Fibroblast of lung (primary cell): ENCODE results near the gene CST7. TPM values are rescaled to one million over a fixed set of nuclear protein-coding genes. Genes with fewer than 3 reads are reported as not detected.

ENCODE experiments used
- DNase-seq, 2 donors: peaks; one replicate each; pipeline versions ENCODE4 v3.0.0 to v3.0.0-alpha.2; 2010; ENCODE audit warnings: low read depth in 2 of 2
- H2AFZ ChIP-seq: 2 replicates; pipeline ENCODE4 v1.5.1; 2012; ENCODE audit warnings: low read length, control low read depth, inconsistent platforms
- H3K27ac ChIP-seq: 2 replicates; pipeline ENCODE4 v1.5.1; 2011; ENCODE audit warnings: low read length, control low read depth; ENCODE audit not compliant: insufficient read depth
- H3K27me3 ChIP-seq: 2 replicates; pipeline ENCODE4 v1.5.1; 2011; ENCODE audit warnings: mild to moderate bottlenecking, low read length; ENCODE audit not compliant: control insufficient read depth, insufficient read depth
- H3K36me3 ChIP-seq: 2 replicates; pipeline ENCODE4 v1.5.1; 2011; ENCODE audit warnings: low read length; ENCODE audit not compliant: control insufficient read depth, insufficient read depth
- H3K4me1 ChIP-seq: 2 replicates; pipeline ENCODE4 v1.5.1; 2011; ENCODE audit warnings: low read length; ENCODE audit not compliant: control insufficient read depth, insufficient read depth; ENCODE audit errors: extremely low read depth
- H3K4me2 ChIP-seq: 2 replicates; pipeline ENCODE4 v1.5.1; 2011; ENCODE audit warnings: low read length, control low read depth; ENCODE audit not compliant: insufficient read depth; ENCODE audit errors: extremely low read depth
- H3K4me3 ChIP-seq, 4 experiments: fragments of 200-600 bp in 1 of 4; sonication (generic) in 1 of 4; replicated peaks in 1 of 4; 2 replicates each; pipeline ENCODE4 v1.5.1; 2011 to 2016; ENCODE audit warnings: low read length in 4 of 4, low read depth in 3 of 4, mild to moderate bottlenecking in 3 of 4, control low read depth in 2 of 4, inconsistent platforms in 1 of 4, mixed read lengths in 1 of 4; ENCODE audit not compliant: insufficient read depth in 1 of 4; ENCODE audit errors: control extremely low read depth in 1 of 4
- H3K79me2 ChIP-seq: 2 replicates; pipeline ENCODE4 v1.5.1; 2012; ENCODE audit warnings: mild to moderate bottlenecking, low read length, inconsistent platforms; ENCODE audit not compliant: control insufficient read depth, insufficient read depth
- H3K9ac ChIP-seq: 2 replicates; pipeline ENCODE4 v1.5.1; 2011; ENCODE audit warnings: mild to moderate bottlenecking, low read length, control low read depth; ENCODE audit not compliant: insufficient read depth
- H3K9me3 ChIP-seq: 2 replicates; pipeline ENCODE4 v1.5.1; 2012; ENCODE audit warnings: low read depth, low read length; ENCODE audit not compliant: control insufficient read depth, insufficient read depth
- H4K20me1 ChIP-seq: 2 replicates; pipeline ENCODE4 v1.5.1; 2011; ENCODE audit warnings: low read length; ENCODE audit not compliant: control insufficient read depth, insufficient read depth; ENCODE audit errors: extremely low read depth
- CTCF ChIP-seq, 2 donors: IDR thresholded peaks in 1 of 2; conservative IDR thresholded peaks in 1 of 2; 1 replicate in 1 of 2; 2 replicates in 1 of 2; pipeline ENCODE4 v1.5.1; 2011 to 2012; ENCODE audit warnings: low read length in 2 of 2, control low read depth in 1 of 2, inconsistent platforms in 1 of 2, low read depth in 1 of 2, mild to moderate bottlenecking in 1 of 2
- EZH2 ChIP-seq: IDR thresholded peaks from 2 replicates; pipeline ENCODE4 v1.5.1; 2012; ENCODE audit warnings: low read length, control low read depth, mild to moderate bottlenecking; ENCODE audit errors: missing control alignments
- polyA minus RNA-seq: library from RNA; depleted of rRNA, polyadenylated mRNA; stranded (reverse); fragments of >200 nt; gene quantifications from 2 replicates; pipeline ENCODE4 v1.2.3, GENCODE V29; 2011; ENCODE audit warnings: low replicate concordance
- polyA plus RNA-seq, 2 donors: library from polyadenylated mRNA; depleted of rRNA in 1 of 2; stranded (reverse) in 1 of 2; unstranded in 1 of 2; fragments of >200 nt; gene quantifications; 2 replicates each; pipeline ENCODE4 v1.2.1, GENCODE V29; 2011 to 2012; ENCODE audit warnings: missing spikeins in 1 of 2
- total RNA-seq: library from RNA; depleted of rRNA; stranded (reverse); fragments of >200 nt; gene quantifications from 2 replicates; pipeline ENCODE4 v1.2.1, GENCODE V29; 2014

The CST7 gene
- total RNA-seq (not detected in 2 replicates), polyA plus RNA-seq (not detected in 2 replicates), polyA minus RNA-seq (not detected in 2 replicates)
- not detected in 2 replicates for polyA plus RNA-seq (2012)

GRCh38 chr20:24948939-24949679, at the start of gene CST7:
TSS of gene CST7 (plus strand) at chr20:24949269. CDS start at chr20:24949506, 237 bp downstream.
- H3K9me3 ChIP-seq = no peaks in the 10 kb centered on the region
- H4K20me1 ChIP-seq = no peaks in the 10 kb centered on the region
- H3K27me3 ChIP-seq = no peaks in the 10 kb centered on the region
- no peak within 1 kb of the TSS for H3K4me3 ChIP-seq
- no peaks in the 10 kb centered on the region for H3K79me2 ChIP-seq
- DNase-seq = peak in 1 of 2 donors; percentile 46
- H3K27ac ChIP-seq = no peak within 1 kb of the TSS
- H3K4me2 ChIP-seq = no peak within 1 kb of the TSS
- H3K4me1 ChIP-seq = no peaks in the 10 kb centered on the region
- H3K36me3 ChIP-seq = no peaks in the 10 kb centered on the region
- H2AFZ ChIP-seq = no peak within 1 kb of the TSS
- H3K9ac ChIP-seq = no peak within 1 kb of the TSS
- TF ChIP-seq EZH2 = no peak
- TF ChIP-seq CTCF (conservative IDR thresholded peaks at IDR 0.05 in 1 of 2, IDR thresholded peaks at IDR 0.05 in 1 of 2; ENCODE audit: low read depth in 1 of 2, low read length in 2 of 2) = no peak

- Histone ChIP-seq H3K4me1 (no peaks in the 10 kb centered on the region), H3K79me2 (no peaks in the 10 kb centered on the region), H2AFZ (no peak overlapping the region), H3K4me2 (no peak overlapping the region), H3K9me3 (no peaks in the 10 kb centered on the region), H4K20me1 (no peaks in the 10 kb centered on the region), H3K4me3 (no peak overlapping the region), H3K27ac (no peak overlapping the region), H3K27me3 (no peaks in the 10 kb centered on the region), H3K36me3 (no peaks in the 10 kb centered on the region), H3K9ac (no peak overlapping the region)
- no peak for DNase-seq
- TF ChIP-seq EZH2 = no peak
- TF ChIP-seq CTCF (conservative IDR thresholded peaks at IDR 0.05 in 1 of 2, IDR thresholded peaks at IDR 0.05 in 1 of 2; ENCODE audit: low read depth in 1 of 2, low read length in 2 of 2) = no peak
Measured at GRCh38 chr20:24906806-24907205, 42.3 kb upstream of the CST7 start.

- TF ChIP-seq CTCF (conservative IDR thresholded peaks at IDR 0.05 in 1 of 2, IDR thresholded peaks at IDR 0.05 in 1 of 2; ENCODE audit: low read depth in 1 of 2, low read length in 2 of 2) = no peak
- TF ChIP-seq EZH2 = no peak
- DNase-seq = no peak
- no peak overlapping the region for H3K27ac ChIP-seq
- H3K79me2 ChIP-seq = no peaks in the 10 kb centered on the region
- no peak overlapping the region for H2AFZ ChIP-seq
- H3K4me1 ChIP-seq = no peaks in the 10 kb centered on the region
- no peak overlapping the region for H3K4me3 ChIP-seq
- no peaks in the 10 kb centered on the region for H3K9me3 ChIP-seq
- H4K20me1 ChIP-seq = no peaks in the 10 kb centered on the region
- no peaks in the 10 kb centered on the region for H3K36me3 ChIP-seq
- no peak overlapping the region for H3K9ac ChIP-seq
- H3K4me2 ChIP-seq = no peak overlapping the region
- H3K27me3 ChIP-seq = no peaks in the 10 kb centered on the region
Measured at GRCh38 chr20:24908642-24909041, 40.4 kb upstream of the CST7 start.
